ENCODE measurements around the gene EMD.
"Not testable (repeated sequence)": the region's sequence is repeated elsewhere in the genome, so short reads cannot be mapped to it uniquely, and the experiment has no call there.

Gene EMD

GRCh38 chrX:154396363-154396762 lies 17.3 kb downstream of the EMD start:
- DNase-seq (ENCODE audit: low spot score): not testable (repeated sequence)

DNA sequence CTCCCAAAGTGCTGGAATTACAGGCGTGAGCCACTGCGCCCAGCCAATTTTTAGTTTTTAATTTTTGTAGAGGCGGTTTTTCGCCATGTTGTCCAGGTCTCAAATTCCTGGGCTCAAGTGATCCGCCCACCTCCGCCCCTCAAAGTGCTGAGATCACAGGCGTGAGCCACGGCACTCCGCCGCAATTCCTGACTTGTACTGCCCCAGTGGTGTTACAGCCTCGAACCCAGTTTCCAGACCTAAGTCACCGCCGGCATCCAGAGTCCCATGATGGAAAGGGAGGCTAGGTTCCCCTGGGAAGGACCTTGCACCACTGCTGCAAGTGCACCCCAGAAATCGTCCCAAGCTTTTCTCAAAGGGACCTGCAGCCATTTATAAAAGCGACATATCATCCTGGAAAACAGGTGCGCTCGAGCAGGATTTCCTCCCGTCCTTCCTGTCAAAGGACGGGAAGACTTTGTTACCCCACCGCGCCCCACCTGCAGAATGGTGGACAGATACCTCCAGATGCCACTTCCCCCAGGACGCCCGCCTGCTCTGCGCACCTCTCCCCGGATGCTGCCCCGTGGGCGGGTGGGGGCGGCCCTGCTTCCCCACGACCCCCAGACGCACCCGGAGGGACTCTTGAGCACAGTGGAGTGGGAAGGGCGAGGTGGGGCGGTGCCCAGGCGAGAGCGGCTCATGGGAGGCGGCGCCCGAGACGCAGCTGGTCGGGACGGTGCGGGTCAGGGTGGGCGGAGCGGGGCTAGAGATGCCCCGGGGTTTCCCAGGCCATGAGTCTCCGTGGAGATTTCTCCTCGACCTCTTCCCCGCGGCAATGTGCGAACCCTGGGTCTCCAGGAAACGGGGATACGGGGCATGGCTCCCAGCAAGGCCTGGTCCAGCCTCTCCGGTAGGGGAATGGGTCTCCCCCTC lies 18.1 kb downstream of the EMD start:
- peak; percentile 66 for DNase-seq (ENCODE audit: low spot score)

- DNase-seq (ENCODE audit: low spot score): peak; percentile 94
Measured at GRCh38 chrX:154397888-154398667, 19.0 kb downstream of the EMD start, which contains the start of gene RPL10. Gene RPL10, plus strand, starts transcription at chrX:154398377. Its CDS starts 143 bp downstream, at chrX:154398520.

GRCh38 chrX:154398668-154399526 lies 19.8 kb downstream of the EMD start:
- peak; percentile 81 for DNase-seq (ENCODE audit: low spot score)

DNA sequence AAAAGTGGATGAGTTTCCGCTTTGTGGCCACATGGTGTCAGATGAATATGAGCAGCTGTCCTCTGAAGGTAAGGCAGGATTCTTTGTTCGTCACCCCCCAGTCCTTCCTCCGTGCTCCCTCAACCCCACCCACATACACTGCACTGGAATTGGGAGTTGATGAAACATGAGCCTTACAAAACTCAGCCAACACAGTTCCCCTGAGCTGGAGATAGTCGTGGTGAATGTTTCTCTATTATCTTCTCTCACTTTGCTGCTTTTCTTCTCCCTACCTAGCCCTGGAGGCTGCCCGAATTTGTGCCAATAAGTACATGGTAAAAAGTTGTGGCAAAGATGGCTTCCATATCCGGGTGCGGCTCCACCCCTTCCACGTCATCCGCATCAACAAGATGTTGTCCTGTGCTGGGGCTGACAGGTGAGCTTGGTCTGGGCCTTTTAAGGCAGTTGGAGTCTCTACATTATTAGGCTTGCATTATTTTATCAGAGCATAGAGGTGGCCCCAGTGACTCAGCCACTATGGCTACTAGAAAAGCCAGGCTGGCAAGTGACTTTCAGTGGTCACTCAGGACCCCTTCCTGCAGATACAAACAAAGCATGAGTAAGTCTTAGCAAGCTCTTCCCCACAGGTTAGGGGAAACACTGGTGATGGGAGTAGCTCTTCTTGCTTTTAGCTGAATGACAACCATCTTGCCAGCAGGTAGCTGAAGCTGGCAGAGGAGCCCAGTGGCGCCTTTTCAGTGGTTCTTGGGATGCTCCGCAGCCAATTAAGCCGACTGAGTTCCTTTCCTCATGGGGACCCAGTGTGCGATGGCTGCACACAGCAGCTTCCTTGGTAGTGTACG lies 20.7 kb downstream of the EMD start:
- no peak for DNase-seq (ENCODE audit: low spot score)

DNA sequence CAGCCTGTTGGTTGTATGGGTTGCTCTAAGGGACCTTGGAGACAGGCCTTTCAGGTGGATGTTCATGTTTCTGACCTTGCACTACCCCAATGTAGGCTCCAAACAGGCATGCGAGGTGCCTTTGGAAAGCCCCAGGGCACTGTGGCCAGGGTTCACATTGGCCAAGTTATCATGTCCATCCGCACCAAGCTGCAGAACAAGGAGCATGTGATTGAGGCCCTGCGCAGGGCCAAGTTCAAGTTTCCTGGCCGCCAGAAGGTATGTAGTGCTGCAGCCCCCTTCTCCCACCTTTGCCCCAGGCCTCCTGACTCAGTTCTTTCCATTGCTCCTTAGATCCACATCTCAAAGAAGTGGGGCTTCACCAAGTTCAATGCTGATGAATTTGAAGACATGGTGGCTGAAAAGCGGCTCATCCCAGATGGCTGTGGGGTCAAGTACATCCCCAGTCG lies 21.3 kb downstream of the EMD start:
- DNase-seq (ENCODE audit: low spot score): not testable (repeated sequence)

DNA sequence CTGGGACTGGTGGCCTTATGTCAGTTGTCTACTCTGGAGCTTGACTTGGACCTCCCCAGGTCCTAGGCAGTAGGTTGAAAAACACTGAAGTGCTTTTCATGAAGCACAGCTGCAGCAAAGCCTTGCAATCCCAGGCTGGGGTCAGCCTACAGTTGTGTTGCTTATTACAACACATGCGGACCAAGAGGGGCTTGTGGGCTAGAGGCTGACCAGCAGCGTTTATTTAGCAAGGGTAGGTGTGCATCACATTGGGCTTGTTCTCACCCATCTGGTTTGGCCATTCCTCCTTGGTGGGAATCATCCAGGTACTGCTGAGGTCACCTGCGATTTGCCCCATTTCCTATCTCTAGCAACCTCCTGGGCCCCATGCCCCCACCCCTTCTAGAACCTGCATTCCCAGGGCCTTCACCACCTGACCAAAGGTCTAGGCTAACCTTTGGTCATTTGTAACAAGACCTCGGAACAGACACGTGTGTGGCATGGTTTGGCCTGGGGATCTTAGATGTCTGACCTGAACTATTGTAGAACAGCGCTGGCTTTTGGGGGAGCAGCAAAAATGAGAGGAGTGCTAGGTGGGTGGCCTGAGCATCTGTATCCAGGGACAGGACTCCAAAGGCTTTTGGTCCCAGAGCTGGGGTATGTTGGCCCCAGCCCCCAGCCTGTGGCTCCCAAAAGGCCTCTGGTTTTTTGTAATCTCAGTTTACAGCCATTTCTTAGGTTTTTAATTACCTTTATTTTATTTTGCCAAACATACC lies 22.1 kb downstream of the EMD start:
- DNase-seq (ENCODE audit: low spot score): peak; percentile 40

DNA sequence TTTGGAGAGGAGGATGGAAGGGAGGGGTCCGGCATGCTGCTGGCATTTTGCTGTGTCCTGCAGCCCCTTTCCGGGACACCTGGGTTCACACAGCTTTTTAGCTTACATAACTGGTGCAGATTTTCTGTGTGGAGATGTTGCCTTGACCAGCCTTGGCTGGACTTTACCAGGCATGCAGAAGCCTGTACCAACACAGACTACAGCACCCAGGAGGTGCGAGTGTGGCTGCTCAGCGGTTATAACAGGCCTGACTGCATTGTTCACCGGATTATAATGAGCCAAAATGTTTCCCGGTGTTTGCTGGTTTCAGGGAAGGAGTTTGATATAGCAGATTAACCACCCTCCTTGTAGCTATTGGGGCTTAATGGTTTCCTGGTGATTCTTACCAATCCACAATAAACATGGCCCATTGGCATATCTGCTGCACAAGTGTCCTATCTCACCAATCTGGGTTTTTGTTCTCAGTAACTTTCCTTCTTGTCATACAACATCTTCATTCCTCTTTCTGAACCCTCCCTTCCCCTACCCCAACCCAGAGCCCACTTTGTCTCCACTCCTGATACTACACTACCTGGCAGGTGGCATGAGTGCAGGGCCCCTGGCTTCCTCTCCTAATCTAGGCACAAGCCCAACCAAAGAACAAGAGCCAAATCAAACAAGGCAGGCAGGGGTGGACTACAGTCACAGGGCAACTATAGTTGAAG lies 23.0 kb downstream of the EMD start:
- DNase-seq (ENCODE audit: low spot score): no peak

DNA sequence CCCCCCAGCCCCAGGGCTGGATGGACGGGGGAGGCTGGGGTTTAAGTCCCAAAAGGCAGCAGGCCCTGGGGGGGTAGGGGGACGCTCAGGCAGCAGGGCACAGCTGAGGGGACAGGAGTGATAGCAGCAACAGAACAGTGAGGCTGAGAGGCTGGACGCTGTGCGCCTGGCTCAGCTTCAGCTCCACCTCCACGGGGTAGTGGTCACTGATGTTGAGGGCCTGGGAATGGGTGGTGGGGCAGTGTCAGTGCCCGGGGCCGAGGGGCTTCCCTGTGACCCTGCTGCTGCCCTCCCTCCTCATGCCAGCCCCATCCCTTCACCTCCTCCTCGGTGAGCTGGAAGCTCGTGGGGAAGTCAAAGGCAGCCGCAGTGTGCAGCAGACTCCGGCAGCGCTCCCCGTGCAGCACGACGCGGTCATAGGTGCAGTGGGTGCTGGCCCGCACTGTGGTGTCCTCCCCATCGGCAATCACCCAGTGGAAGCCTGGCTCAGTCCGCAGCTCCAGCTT lies 23.6 kb downstream of the EMD start:
- no peak for DNase-seq (ENCODE audit: low spot score)

- DNase-seq (ENCODE audit: low spot score): no peak
Measured at GRCh38 chrX:154403192-154403591, 24.1 kb downstream of the EMD start.

- no peak for DNase-seq (ENCODE audit: low spot score)
Measured at GRCh38 chrX:154403858-154404257, 24.8 kb downstream of the EMD start.

- no peak for DNase-seq (ENCODE audit: low spot score)
Measured at GRCh38 chrX:154404625-154405192, 25.6 kb downstream of the EMD start.

DNA sequence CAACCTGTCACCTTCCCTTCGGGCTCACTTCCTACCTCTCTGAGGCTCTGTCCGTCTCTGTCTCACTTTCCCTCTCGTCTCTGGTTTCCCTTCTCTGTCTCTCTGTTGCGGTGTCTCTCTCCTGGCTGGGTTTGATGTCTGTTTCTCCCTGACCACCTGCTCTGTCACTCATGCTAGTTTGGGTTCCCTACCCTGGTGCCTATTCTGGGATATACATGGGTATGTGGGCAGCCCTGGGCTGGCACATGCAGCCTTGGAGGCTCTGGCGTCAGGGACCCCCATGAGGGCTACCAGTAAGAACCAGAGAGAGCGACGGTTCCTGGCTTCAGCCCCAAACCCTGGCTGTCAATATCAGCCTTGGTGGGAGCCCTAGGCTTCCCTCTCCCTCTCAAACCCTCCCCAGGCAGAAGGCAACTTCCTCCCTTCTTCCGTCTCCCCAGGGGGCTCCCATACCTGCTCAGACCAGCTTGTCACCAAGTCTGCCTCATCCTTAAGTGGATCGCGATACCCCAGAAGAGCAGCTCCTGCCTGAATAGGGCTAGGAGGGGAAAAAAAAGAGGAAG lies 29.6 kb downstream of the EMD start:
- DNase-seq (ENCODE audit: low spot score): no peak

DNA sequence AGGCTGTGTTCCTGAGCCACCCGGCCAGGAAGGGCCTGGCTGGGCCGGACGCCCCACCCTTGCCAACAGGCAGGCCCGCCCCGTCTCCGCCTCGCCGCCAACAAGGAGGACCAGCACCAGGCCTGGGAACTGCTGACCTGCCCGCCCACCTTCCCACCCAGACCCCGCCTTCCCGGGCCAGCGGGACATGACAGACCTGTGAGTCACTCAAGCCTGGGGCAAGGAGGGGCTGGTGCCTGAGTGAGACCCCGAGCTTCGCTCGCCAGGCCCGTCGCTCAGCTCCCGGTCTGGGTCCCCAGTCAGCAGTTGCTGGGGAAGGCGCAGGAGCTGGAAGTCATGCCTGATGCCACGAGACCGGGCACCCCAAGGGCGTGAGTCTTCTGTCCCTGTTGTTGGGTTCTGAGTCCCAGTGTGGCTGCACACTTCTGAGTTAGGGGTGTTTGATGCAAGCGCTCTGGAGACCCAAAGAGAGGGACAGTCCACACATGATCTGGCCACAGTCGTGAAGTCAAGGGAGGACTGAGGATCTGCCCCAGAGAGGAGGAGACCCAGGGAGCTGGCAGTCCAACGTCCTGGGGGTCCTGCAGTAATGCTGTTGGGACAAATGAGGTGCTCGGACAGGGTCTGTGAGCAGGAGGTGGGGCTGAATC lies 30.3 kb downstream of the EMD start, which contains the start of gene DNASE1L1:
TSS of gene DNASE1L1 (minus strand) at position 33 of the 650 bp plus-strand sequence. CDS start 3,686 bp downstream, outside the sequence.
- peak; percentile 34 for DNase-seq (ENCODE audit: low spot score)

GRCh38 chrX:154411981-154412340 lies 32.9 kb downstream of the EMD start:
- peak; percentile 60 for DNase-seq (ENCODE audit: low spot score)

DNA sequence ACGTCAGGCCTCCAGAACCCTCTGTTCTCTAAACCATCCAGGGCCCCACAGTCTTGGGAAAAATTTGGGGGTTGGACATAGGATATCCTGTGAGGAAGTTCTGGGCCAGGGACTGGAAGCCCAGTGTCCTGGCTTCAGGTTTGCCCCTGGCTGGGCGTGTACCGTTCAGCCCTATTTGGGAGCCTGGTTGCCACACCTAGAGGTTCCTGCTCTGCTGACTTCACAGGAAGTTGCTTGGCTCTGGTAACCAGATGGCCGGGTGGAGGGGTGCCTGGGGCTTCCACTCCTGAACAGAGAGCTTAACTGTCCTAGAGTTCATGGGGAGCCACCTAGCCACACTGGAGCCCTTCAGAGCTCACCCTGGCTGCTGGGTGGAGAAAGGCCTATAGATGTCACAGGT lies 33.4 kb downstream of the EMD start:
- DNase-seq (ENCODE audit: low spot score): peak; percentile 54

DNA sequence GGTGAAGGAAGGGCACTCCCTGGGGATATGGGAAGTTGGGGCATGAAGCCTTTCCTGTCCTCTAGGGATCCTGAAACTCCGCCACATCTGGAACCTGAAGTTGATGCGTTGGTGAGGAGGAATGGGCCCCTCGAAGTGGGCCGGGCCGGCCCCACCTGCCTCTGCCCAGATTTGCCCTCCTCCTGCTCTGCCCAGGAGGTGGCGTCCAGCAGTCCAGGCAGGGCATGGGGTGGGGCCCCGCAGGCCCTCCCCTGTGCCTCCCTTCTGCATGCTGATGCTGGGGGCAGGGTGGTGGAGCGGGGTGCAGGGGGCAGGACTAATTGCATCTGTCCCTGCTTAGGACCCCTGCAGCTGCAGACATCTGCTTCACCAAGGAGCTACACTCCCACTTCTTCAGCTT lies 34.0 kb downstream of the EMD start:
- DNase-seq (ENCODE audit: low spot score): no peak

- DNase-seq (ENCODE audit: low spot score): no peak
Measured at GRCh38 chrX:154417157-154417556, 38.1 kb downstream of the EMD start.

All from activated CD4-positive, alpha-beta T cell treated with anti-CD3 and anti-CD28 coated beads, Interleukin-2, Interleukin-4, amounts not matched to agents 100 ng/mL and 50 ng/mL, durations not matched to agents 16 hours and 8 hours (primary cell).